Psoas muscle (tissue), 8 donors: ENCODE results near the gene CFAP70. TPM values are rescaled to one million over a fixed set of nuclear protein-coding genes. Genes with fewer than 3 reads are reported as not detected.

Source experiments
- ATAC-seq, 4 donors: fragments of 200-7000 bp; cut with Tn5 transposase; one replicate each; pipeline ENCODE4 v1.9.1; 2020; ENCODE audit warnings: moderate library complexity in 3 of 4, mild to moderate bottlenecking in 2 of 4
- DNase-seq, 2 donors: peaks; one replicate each; pipeline ENCODE4 v3.0.0-alpha.2; 2020
- H3K27ac ChIP-seq: fragments of 200-600 bp; one replicate; pipeline ENCODE4 v1.8.0; 2022
- H3K27me3 ChIP-seq, 3 donors: fragments of 200-600 bp in 1 of 3; one replicate each; pipeline versions ENCODE4 v1.6.1 to v1.8.0; 2013 to 2022; ENCODE audit warnings: low read length in 2 of 3, mild to moderate bottlenecking in 2 of 3, moderate library complexity in 1 of 3; ENCODE audit not compliant: insufficient read depth in 3 of 3
- H3K36me3 ChIP-seq, 2 donors: fragments of 200-600 bp in 1 of 2; one replicate each; pipeline versions ENCODE4 v1.6.1 to v1.8.0; 2013 to 2022; ENCODE audit warnings: low read depth in 1 of 2, mild to moderate bottlenecking in 1 of 2, moderate library complexity in 1 of 2; ENCODE audit not compliant: insufficient read depth in 1 of 2
- H3K4me1 ChIP-seq: fragments of 200-600 bp; one replicate; pipeline ENCODE4 v1.8.0; 2022
- H3K4me3 ChIP-seq: fragments of 200-600 bp; one replicate; pipeline ENCODE4 v1.8.0; 2022; ENCODE audit warnings: mild to moderate bottlenecking
- H3K9me3 ChIP-seq: fragments of 200-600 bp; one replicate; pipeline ENCODE4 v1.8.0; 2022
- WGBS, 3 donors: extraction: QIAGEN DNeasy Blood & Tissue Kit; methylation state at CpG; one replicate each; pipeline versions ENCODE4 v1.1.6 to v1.1.7; 2013; 5-methylcytosine and 5-hydroxymethylcytosine counted together
- intact Hi-C, 2 donors: fragments of 100-400 bp; cut with DNase I; formaldehyde crosslinking; loops; one replicate each; pipeline versions ENCODE4 v1.11.0 to v1.14.2; 2022
- polyA plus RNA-seq, 3 donors: library from polyadenylated mRNA; stranded (reverse); fragments of 200-250 nt; gene quantifications; one replicate each; pipeline ENCODE4 v1.2.3, GENCODE V29; 2013
- total RNA-seq, 4 donors: library from RNA; stranded (reverse); fragmentation: NEBNext Ultra II Directional in 2 of 4; extraction: Animal tissue kit (Norgen Biotek cat#: 25700) in 2 of 4; gene quantifications; one replicate each; pipeline versions ENCODE4 v1.2.1 to v1.2.4, GENCODE V29; 2021 to 2023
- TF ChIP-seq, protein P1 (sequence below): fragments of 200-600 bp; IDR thresholded peaks from one replicate; pipeline ENCODE4 v1.8.0; 2022; ENCODE audit warnings: antibody characterized with exemption
- donor health status: healthy with polysubstance abuse.
- donor health status: DM: no; HTN: no; CAD: no; lungs with moderate emphysema.
- donor health status: Bipolar disorder and iron deficiency.
- donor health status: healthy.
- donor health status: DM: yes; HTN: yes; CAD: no.
- donor health status: DM: no; HTN: no; CAD: no.
- donor health status: DM: no; HTN: no; CAD: no.
- donor health status: DM: yes; HTN: yes; CAD: no.

Gene CFAP70
- total and polyA plus RNA-seq, 7 donors: 0.08 to 0.86 (median 0.47) TPM

DNA sequence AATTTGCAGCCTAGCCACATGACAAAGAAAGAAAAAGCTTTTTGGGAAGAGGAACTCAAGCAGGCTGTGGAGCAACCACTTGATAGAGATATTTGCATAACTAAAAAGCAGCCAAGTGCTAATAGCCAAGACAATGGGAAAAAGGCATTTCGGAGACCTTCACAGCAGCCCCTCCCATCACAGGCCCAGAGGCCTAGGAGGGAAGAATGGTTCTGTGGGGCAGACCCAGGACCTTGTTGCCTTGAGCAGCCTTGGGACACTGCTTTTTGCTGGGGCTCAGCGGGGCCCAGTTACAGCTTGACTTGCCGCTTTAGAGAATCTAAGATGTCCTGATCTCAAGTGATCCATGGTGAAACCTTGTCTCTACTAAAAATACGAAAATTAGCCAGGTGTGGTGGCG is 152.3 kb downstream of the CFAP70 start:
- no peaks in the 10 kb centered on the region for H3K9me3 ChIP-seq
- H3K4me1 ChIP-seq: no peaks in the 10 kb centered on the region
- no peaks in the 10 kb centered on the region for H3K27me3 ChIP-seq
- TF ChIP-seq, protein P1, sequence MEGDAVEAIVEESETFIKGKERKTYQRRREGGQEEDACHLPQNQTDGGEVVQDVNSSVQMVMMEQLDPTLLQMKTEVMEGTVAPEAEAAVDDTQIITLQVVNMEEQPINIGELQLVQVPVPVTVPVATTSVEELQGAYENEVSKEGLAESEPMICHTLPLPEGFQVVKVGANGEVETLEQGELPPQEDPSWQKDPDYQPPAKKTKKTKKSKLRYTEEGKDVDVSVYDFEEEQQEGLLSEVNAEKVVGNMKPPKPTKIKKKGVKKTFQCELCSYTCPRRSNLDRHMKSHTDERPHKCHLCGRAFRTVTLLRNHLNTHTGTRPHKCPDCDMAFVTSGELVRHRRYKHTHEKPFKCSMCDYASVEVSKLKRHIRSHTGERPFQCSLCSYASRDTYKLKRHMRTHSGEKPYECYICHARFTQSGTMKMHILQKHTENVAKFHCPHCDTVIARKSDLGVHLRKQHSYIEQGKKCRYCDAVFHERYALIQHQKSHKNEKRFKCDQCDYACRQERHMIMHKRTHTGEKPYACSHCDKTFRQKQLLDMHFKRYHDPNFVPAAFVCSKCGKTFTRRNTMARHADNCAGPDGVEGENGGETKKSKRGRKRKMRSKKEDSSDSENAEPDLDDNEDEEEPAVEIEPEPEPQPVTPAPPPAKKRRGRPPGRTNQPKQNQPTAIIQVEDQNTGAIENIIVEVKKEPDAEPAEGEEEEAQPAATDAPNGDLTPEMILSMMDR: no peak
- 98 to 100% (median 99%) methylated on average over 5 of the region's 5 CpGs for WGBS, 3 donors
- H3K36me3 ChIP-seq: peaks cover 3 to 34% of the 10 kb centered on the region in 2 donors
- ATAC-seq (no peak), DNase-seq (no peak)
- no peak overlapping the region for H3K27ac ChIP-seq
- no peak overlapping the region for H3K4me3 ChIP-seq
- intact Hi-C loops: no loop called here

DNA sequence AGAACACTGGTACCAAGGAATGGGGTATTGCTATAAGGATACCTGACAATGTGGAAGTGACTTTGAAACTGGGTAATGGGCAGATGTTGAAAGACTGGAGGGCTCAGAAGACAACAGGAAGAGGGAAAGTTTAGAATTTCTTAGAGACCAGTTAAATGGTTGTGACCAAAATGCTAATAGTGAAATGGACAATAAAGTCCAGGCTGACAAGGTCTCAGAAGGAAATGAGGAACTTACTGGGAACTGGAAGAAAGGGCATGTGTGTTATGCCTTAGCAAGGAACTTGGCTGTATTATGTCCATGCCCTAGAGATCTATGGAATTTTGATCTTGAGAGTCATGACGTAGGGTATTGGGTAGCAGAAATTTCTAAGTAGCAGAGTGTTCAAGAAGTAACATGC is 152.8 kb downstream of the CFAP70 start:
- intact Hi-C loops: no loop called here
- WGBS, 3 donors: 96 to 100% (median 99%) methylated on average over 1 of the region's 1 CpG

DNA sequence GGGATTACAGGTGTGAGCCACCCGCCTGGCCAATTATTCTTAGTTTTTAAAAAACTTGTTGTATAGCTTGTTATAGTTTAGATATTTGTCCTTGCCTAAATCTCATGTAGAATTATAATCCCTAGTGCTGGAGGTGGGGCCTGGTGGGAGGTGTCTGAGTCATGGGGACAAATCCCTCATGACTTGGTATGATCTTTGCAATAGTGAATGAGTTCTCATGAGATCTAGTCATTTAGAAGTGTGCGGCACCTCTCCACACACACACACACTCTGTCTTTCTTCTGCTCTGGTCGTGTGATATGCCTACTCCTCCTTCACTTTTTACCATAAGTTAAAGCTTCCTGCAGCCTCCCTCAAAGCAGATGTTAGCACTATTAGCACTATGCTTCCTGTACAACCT is 153.6 kb downstream of the CFAP70 start:
- ATAC-seq (no peak), DNase-seq (no peak)
- H3K9me3 ChIP-seq: no peaks in the 10 kb centered on the region
- H3K27ac ChIP-seq: no peak overlapping the region
- TF ChIP-seq, protein P1: no peak
- H3K36me3 ChIP-seq: peaks cover 0 to 31% of the 10 kb centered on the region in 2 donors
- H3K4me1 ChIP-seq: no peaks in the 10 kb centered on the region
- H3K27me3 ChIP-seq: no peaks in the 10 kb centered on the region
- intact Hi-C loops: no loop called here
- H3K4me3 ChIP-seq: no peak overlapping the region
- WGBS, 3 donors: 91 to 97% (median 92%) methylated on average over 3 of the region's 3 CpGs

More for the DNA sequence above, 152.8 kb downstream of the CFAP70 start:
- DNase-seq: no peak
- H3K36me3 ChIP-seq: peaks cover 2 to 31% of the 10 kb centered on the region in 2 donors
- no peaks in the 10 kb centered on the region for H3K27me3 ChIP-seq
- no peak overlapping the region for H3K27ac ChIP-seq
- TF ChIP-seq, protein P1: no peak
- no peaks in the 10 kb centered on the region for H3K4me1 ChIP-seq
- H3K9me3 ChIP-seq: no peaks in the 10 kb centered on the region
- ATAC-seq: no peak
- H3K4me3 ChIP-seq: no peak overlapping the region

Other genes with a start within 250 kb of the CFAP70 start
- gene NUDT13, start 248.4 kb downstream of the CFAP70 start, total RNA-seq: 1 to 10 TPM; 1.1 to 3.2 (median 2.3) TPM
- gene NUDT13, start 248.4 kb downstream of the CFAP70 start, polyA plus RNA-seq: 1 to 10 TPM in 2 of 3 donors, under 1 TPM in 1; 0.69 to 4.6 (median 3.7) TPM
- gene ECD, start 190.9 kb downstream of the CFAP70 start, total RNA-seq: 10 to 100 TPM; 12.2 to 17.1 (median 15.0) TPM
- 10 to 100 TPM in 1 of 3 donors, 1 to 10 TPM in 2; 7.0 to 10.7 (median 8.1) TPM for gene ECD, start 190.9 kb downstream of the CFAP70 start, polyA plus RNA-seq
- gene FAM149B1, start 190.7 kb downstream of the CFAP70 start, total RNA-seq: 10 to 100 TPM in 3 of 4 donors, 1 to 10 TPM in 1; 8.9 to 18.1 (median 11.8) TPM
- 10 to 100 TPM in 2 of 3 donors, 1 to 10 TPM in 1; 8.2 to 10.8 (median 10.2) TPM for gene FAM149B1, start 190.7 kb downstream of the CFAP70 start, polyA plus RNA-seq
- 10 to 100 TPM in 1 of 4 donors, 1 to 10 TPM in 3; 6.6 to 11.2 (median 8.6) TPM for gene DNAJC9, start 111.6 kb downstream of the CFAP70 start, total RNA-seq
- 10 to 100 TPM in 2 of 3 donors, 1 to 10 TPM in 1; 6.3 to 16.6 (median 10.3) TPM for gene DNAJC9, start 111.6 kb downstream of the CFAP70 start, polyA plus RNA-seq
- gene MRPS16, start 106.2 kb downstream of the CFAP70 start, total RNA-seq: 100 to 1,000 TPM; 104 to 129 (median 119) TPM
- 100 to 1,000 TPM in 2 of 3 donors, 10 to 100 TPM in 1; 82.2 to 132 (median 128) TPM for gene MRPS16, start 106.2 kb downstream of the CFAP70 start, polyA plus RNA-seq
- gene ANXA7, start 55.2 kb upstream of the CFAP70 start, total RNA-seq: 100 to 1,000 TPM; 134 to 205 (median 161) TPM
- 100 to 1,000 TPM in 1 of 3 donors, 10 to 100 TPM in 2; 69.0 to 166 (median 99.1) TPM for gene ANXA7, start 55.2 kb upstream of the CFAP70 start, polyA plus RNA-seq
- gene MSS51, start 74.7 kb upstream of the CFAP70 start, total RNA-seq: 100 to 1,000 TPM in 2 of 4 donors, 10 to 100 TPM in 2; 17.0 to 253 (median 80.5) TPM
- gene MSS51, start 74.7 kb upstream of the CFAP70 start, polyA plus RNA-seq: 1 to 10 TPM; 2.0 to 8.9 (median 7.3) TPM
- gene PPP3CB, start 137.2 kb upstream of the CFAP70 start, total RNA-seq: 100 to 1,000 TPM in 3 of 4 donors, 10 to 100 TPM in 1; 92.3 to 177 (median 138) TPM
- 100 to 1,000 TPM in 1 of 3 donors, 10 to 100 TPM in 2; 52.2 to 162 (median 94.2) TPM for gene PPP3CB, start 137.2 kb upstream of the CFAP70 start, polyA plus RNA-seq
- 100 to 1,000 TPM in 2 of 4 donors, 10 to 100 TPM in 2; 47.7 to 216 (median 110) TPM for gene USP54, start 232.5 kb upstream of the CFAP70 start, total RNA-seq
- gene USP54, start 232.5 kb upstream of the CFAP70 start, polyA plus RNA-seq: 10 to 100 TPM; 32.6 to 94.3 (median 65.9) TPM